Measurements from ENCODE around the gene PLA2G6.

GRCh38 chr22:38067028-38067415 is 114.6 kb downstream of the PLA2G6 start:
- TF ChIP-seq POLR2A (IDR thresholded peaks at IDR 0.05) (no peak), CTCF (IDR thresholded peaks at IDR 0.05) (no peak)
